22Rv1 (cell line): Measurements from ENCODE around the gene THADA.

Source experiments
- ZFX ChIP-seq: fragments of 450-650 bp; IDR thresholded peaks from 2 replicates; pipeline ENCODE4 v1.6.1; 2017; ENCODE audit warnings: antibody characterized with exemption, borderline replicate concordance
- TF ChIP-seq, protein P1 (sequence below): fragments of 450-650 bp; IDR thresholded peaks from 2 replicates; pipeline ENCODE4 v1.5.1; 2017; ENCODE audit warnings: mild to moderate bottlenecking

DNA sequence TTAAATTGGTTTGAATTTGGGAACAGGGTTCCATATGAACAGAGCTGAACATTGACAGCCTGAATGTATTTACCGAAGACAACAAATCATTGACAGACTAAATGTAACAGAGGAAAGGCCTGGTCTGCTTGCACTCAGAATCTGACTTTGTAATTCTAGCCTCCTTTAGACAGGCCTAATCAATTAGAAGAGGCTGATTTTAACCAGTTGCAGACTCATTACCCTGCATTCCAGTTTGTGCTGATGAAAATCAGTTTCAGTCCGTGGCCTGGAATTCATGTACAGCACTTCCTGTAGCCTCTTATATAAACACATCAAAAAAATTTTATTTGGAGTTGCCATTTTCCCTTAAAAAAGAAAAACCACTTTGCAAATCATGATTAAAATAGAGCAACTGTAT is 276.3 kb downstream of the THADA start:
- TF ChIP-seq, protein P1, sequence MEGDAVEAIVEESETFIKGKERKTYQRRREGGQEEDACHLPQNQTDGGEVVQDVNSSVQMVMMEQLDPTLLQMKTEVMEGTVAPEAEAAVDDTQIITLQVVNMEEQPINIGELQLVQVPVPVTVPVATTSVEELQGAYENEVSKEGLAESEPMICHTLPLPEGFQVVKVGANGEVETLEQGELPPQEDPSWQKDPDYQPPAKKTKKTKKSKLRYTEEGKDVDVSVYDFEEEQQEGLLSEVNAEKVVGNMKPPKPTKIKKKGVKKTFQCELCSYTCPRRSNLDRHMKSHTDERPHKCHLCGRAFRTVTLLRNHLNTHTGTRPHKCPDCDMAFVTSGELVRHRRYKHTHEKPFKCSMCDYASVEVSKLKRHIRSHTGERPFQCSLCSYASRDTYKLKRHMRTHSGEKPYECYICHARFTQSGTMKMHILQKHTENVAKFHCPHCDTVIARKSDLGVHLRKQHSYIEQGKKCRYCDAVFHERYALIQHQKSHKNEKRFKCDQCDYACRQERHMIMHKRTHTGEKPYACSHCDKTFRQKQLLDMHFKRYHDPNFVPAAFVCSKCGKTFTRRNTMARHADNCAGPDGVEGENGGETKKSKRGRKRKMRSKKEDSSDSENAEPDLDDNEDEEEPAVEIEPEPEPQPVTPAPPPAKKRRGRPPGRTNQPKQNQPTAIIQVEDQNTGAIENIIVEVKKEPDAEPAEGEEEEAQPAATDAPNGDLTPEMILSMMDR, result no peak
- no peak for TF ChIP-seq ZFX
